GM19035 (cell line): Measurements from ENCODE around the gene MAP3K19.
A peak's percentile ranks its signal among the peaks of the same experiment; 100 is the strongest.
"Not testable (repeated sequence)": the region's sequence is repeated elsewhere in the genome, so short reads cannot be mapped to it uniquely, and the experiment has no call there.

Experiments used
- ATAC-seq: cut with Tn5 transposase; IDR thresholded peaks from one replicate; pipeline ENCODE4 v1.9.1; 2021; ENCODE audit not compliant: unreplicated experiment

The MAP3K19 gene

GRCh38 chr2:135052042-135052876 is 5.0 kb upstream of the MAP3K19 start, which contains the start of gene RAB3GAP1:
Gene RAB3GAP1 (plus strand): TSS chr2:135052292. CDS start chr2:135052308, 16 bp downstream.
- ATAC-seq = peak; percentile 85

- ATAC-seq = no peak
Observed at GRCh38 chr2:135050684-135051083, 3.4 kb upstream of the MAP3K19 start.

GRCh38 chr2:135050132-135050531 is 2.9 kb upstream of the MAP3K19 start:
- ATAC-seq = no peak

- no peak for ATAC-seq
Observed at GRCh38 chr2:135048122-135048521, 875 bp upstream of the MAP3K19 start.

- ATAC-seq = no peak
Observed at GRCh38 chr2:135043345-135043744, 3.9 kb downstream of the MAP3K19 start.

- no peak for ATAC-seq
Observed at GRCh38 chr2:135037831-135038230, 9.4 kb downstream of the MAP3K19 start.

GRCh38 chr2:135033216-135033615 is 14.0 kb downstream of the MAP3K19 start:
- not testable (repeated sequence) for ATAC-seq

- no peak for ATAC-seq
Observed at GRCh38 chr2:135030826-135031225, 16.4 kb downstream of the MAP3K19 start.

- no peak for ATAC-seq
Observed at GRCh38 chr2:135029481-135030134, 17.6 kb downstream of the MAP3K19 start.

- no peak for ATAC-seq
Observed at GRCh38 chr2:135023886-135024485, 23.3 kb downstream of the MAP3K19 start.

GRCh38 chr2:135022952-135023880 is 24.0 kb downstream of the MAP3K19 start:
- ATAC-seq = no peak

- ATAC-seq = no peak
Observed at GRCh38 chr2:135021618-135022017, 25.6 kb downstream of the MAP3K19 start.

GRCh38 chr2:135011633-135012032 is 35.6 kb downstream of the MAP3K19 start:
- ATAC-seq = no peak

GRCh38 chr2:135010200-135010942 is 36.9 kb downstream of the MAP3K19 start:
- no peak for ATAC-seq

GRCh38 chr2:135009339-135009738 is 37.9 kb downstream of the MAP3K19 start:
- ATAC-seq = no peak

GRCh38 chr2:135005753-135006152 is 41.5 kb downstream of the MAP3K19 start:
- ATAC-seq = no peak

GRCh38 chr2:135004005-135004746 is 43.1 kb downstream of the MAP3K19 start:
- ATAC-seq = peak; percentile 89

GRCh38 chr2:135002836-135003235 is 44.4 kb downstream of the MAP3K19 start:
- no peak for ATAC-seq

GRCh38 chr2:134999521-134999920 is 47.7 kb downstream of the MAP3K19 start:
- no peak for ATAC-seq
